Calu3 (cell line): ENCODE measurements around the gene ATP11C. TPM values are rescaled to one million over a fixed set of nuclear protein-coding genes. Genes with fewer than 3 reads are reported as not detected.

ENCODE experiments used
- BruUV-seq: library from RNA; stranded (reverse); fragments of 400-500 nt; replicated peaks from 2 replicates; lab custom pipeline; 2021; lab: Mats Ljungman, UMichigan
- CTCF ChIA-PET: fragments of 300-600 bp; sonication (Branson Sonifier 250); formaldehyde crosslinking; loops from one replicate; lab custom pipeline; 2022; ENCODE audit warnings: antibody characterized with exemption; lab: Charles Lee
- DNase-seq: peaks from one replicate; pipeline ENCODE4 v3.0.0; 2022
- H3K27ac Mint-ChIP-seq: one replicate; pipeline ENCODE4 v1.8.0; 2022; ENCODE audit warnings: mixed read lengths; ENCODE audit not compliant: unreplicated experiment
- H3K27me3 Mint-ChIP-seq: one replicate; pipeline ENCODE4 v1.8.0; 2022; ENCODE audit warnings: mixed read lengths; ENCODE audit not compliant: unreplicated experiment
- H3K36me3 Mint-ChIP-seq: one replicate; pipeline ENCODE4 v1.8.0; 2022; ENCODE audit warnings: mild to moderate bottlenecking, moderate library complexity, mixed read lengths; ENCODE audit not compliant: insufficient read depth, unreplicated experiment
- H3K4me1 Mint-ChIP-seq: one replicate; pipeline ENCODE4 v1.8.0; 2022; ENCODE audit warnings: mild to moderate bottlenecking, low read depth, mixed read lengths; ENCODE audit not compliant: unreplicated experiment
- H3K4me3 Mint-ChIP-seq: one replicate; pipeline ENCODE4 v1.8.0; 2022; ENCODE audit warnings: mild to moderate bottlenecking, low read depth, moderate library complexity, mixed read lengths; ENCODE audit not compliant: unreplicated experiment
- H3K9me3 Mint-ChIP-seq: one replicate; pipeline ENCODE4 v1.8.0; 2022; ENCODE audit warnings: low read depth, mixed read lengths; ENCODE audit not compliant: unreplicated experiment
- CTCF ChIP-seq: fragments of 200-600 bp; IDR thresholded peaks from one replicate; pipeline ENCODE4 v1.8.0; 2022; ENCODE audit warnings: antibody characterized with exemption; ENCODE audit not compliant: unreplicated experiment
- intact Hi-C: fragments of 100-400 bp; cut with micrococcal nuclease; formaldehyde crosslinking; loops from one replicate; pipeline ENCODE4 v1.10.0; 2022; ENCODE audit not compliant: unreplicated experiment
- total RNA-seq: library from RNA; stranded (reverse); gene quantifications from 2 replicates; pipeline ENCODE4 v1.2.3, GENCODE V29; 2022

Gene ATP11C
- total RNA-seq, 1 experiment from 2014 or later, result 19.7 TPM

GRCh38 chrX:139725720-139726119, 207.1 kb downstream of the ATP11C start:
- H3K4me1 Mint-ChIP-seq, result no peaks in the 10 kb centered on the region
- intact Hi-C loops, result no loop called here
- DNase-seq, result no peak
- no peaks in the 10 kb centered on the region for H3K27me3 Mint-ChIP-seq
- H3K9me3 Mint-ChIP-seq, result no peaks in the 10 kb centered on the region
- BruUV-seq, result no TSS peak
- no peaks in the 10 kb centered on the region for H3K36me3 Mint-ChIP-seq
- H3K27ac Mint-ChIP-seq, result no peak overlapping the region
- no peak overlapping the region for H3K4me3 Mint-ChIP-seq
- no peak for TF ChIP-seq CTCF
- CTCF ChIA-PET, result no interaction called here

GRCh38 chrX:139724626-139725025, 208.2 kb downstream of the ATP11C start:
- DNase-seq, result no peak
- H3K27me3 Mint-ChIP-seq, result no peaks in the 10 kb centered on the region
- H3K4me1 Mint-ChIP-seq, result no peaks in the 10 kb centered on the region
- H3K27ac Mint-ChIP-seq, result no peak overlapping the region
- intact Hi-C loops, result no loop called here
- no TSS peak for BruUV-seq
- no peaks in the 10 kb centered on the region for H3K36me3 Mint-ChIP-seq
- TF ChIP-seq CTCF, result no peak
- H3K9me3 Mint-ChIP-seq, result no peaks in the 10 kb centered on the region
- no peak overlapping the region for H3K4me3 Mint-ChIP-seq
- CTCF ChIA-PET, result no interaction called here

GRCh38 chrX:139720979-139721378, 211.9 kb downstream of the ATP11C start:
- no peak overlapping the region for H3K4me3 Mint-ChIP-seq
- CTCF ChIA-PET, result no interaction called here
- intact Hi-C loops, result no loop called here
- no peaks in the 10 kb centered on the region for H3K9me3 Mint-ChIP-seq
- H3K27ac Mint-ChIP-seq, result no peak overlapping the region
- no peak for TF ChIP-seq CTCF
- H3K27me3 Mint-ChIP-seq, result no peaks in the 10 kb centered on the region
- no peak for DNase-seq
- H3K4me1 Mint-ChIP-seq, result no peaks in the 10 kb centered on the region
- H3K36me3 Mint-ChIP-seq, result no peaks in the 10 kb centered on the region
- no TSS peak for BruUV-seq

GRCh38 chrX:139720136-139720535, 212.7 kb downstream of the ATP11C start:
- Mint-ChIP-seq H3K27me3 (no peaks in the 10 kb centered on the region), H3K27ac (no peak overlapping the region), H3K4me3 (no peak overlapping the region), H3K9me3 (no peaks in the 10 kb centered on the region), H3K4me1 (no peaks in the 10 kb centered on the region), H3K36me3 (no peaks in the 10 kb centered on the region)
- TF ChIP-seq CTCF, result no peak
- CTCF ChIA-PET, result no interaction called here
- intact Hi-C loops, result no loop called here
- BruUV-seq, result no TSS peak
- DNase-seq, result no peak

- Mint-ChIP-seq H3K36me3 (no peaks in the 10 kb centered on the region), H3K9me3 (no peaks in the 10 kb centered on the region), H3K4me3 (no peak within 1 kb of the TSS), H3K27me3 (no peaks in the 10 kb centered on the region), H3K4me1 (no peaks in the 10 kb centered on the region), H3K27ac (no peak within 1 kb of the TSS)
- intact Hi-C loops, result no loop called here
- no peak for DNase-seq
- no peak for TF ChIP-seq CTCF
- BruUV-seq, result no TSS peak
- CTCF ChIA-PET, result no interaction called here
Observed at GRCh38 chrX:139708067-139708466, 224.8 kb downstream of the ATP11C start, which contains the start of gene MCF2. Gene MCF2, minus strand, starts transcription at chrX:139708167. Its CDS starts 56,423 bp downstream, at chrX:139651744.
